Tibial nerve (tissue), 4 donors: Measurements from ENCODE around the gene MYO5A.

Experiments used
- CTCF ChIP-seq, 5 experiments: fragments of 200-600 bp in 3 of 5; fragments of 450-650 bp in 2 of 5; sonication (generic) in 3 of 5; IDR thresholded peaks; one replicate each; pipeline ENCODE4 v1.5.1; 2016 to 2019; ENCODE audit warnings: antibody characterized with exemption in 5 of 5, mild to moderate bottlenecking in 3 of 5, moderate library complexity in 2 of 5
- EP300 ChIP-seq, 2 donors: sonication (generic); formaldehyde crosslinking; IDR thresholded peaks; one replicate each; pipeline ENCODE4 v1.6.1; 2017; ENCODE audit warnings: antibody characterized with exemption in 2 of 2, mild to moderate bottlenecking in 1 of 2
- POLR2A ChIP-seq, 2 donors: fragments of 450-650 bp; IDR thresholded peaks; one replicate each; pipeline ENCODE4 v1.6.1; 2017; ENCODE audit warnings: antibody characterized with exemption in 2 of 2, mild to moderate bottlenecking in 2 of 2, moderate library complexity in 2 of 2

- TF ChIP-seq CTCF (IDR thresholded peaks at IDR 0.05) (no peak), EP300 (IDR thresholded peaks at IDR 0.05) (no peak), POLR2A (IDR thresholded peaks at IDR 0.05) (no peak)
These were observed 88.3 kb downstream of the MYO5A start for GRCh38 chr15:52440414-52440813.
